K562 (cell line): ENCODE data around the gene CBLC. TPM values are rescaled to one million over a fixed set of nuclear protein-coding genes. Genes with fewer than 3 reads are reported as not detected.

Experiments
- FOS ChIP-seq: IDR thresholded peaks from 3 replicates; pipeline ENCODE4 v1.6.1; 2011; ENCODE audit not compliant: insufficient read length; ENCODE audit errors: extremely low read depth
- GTF2E2 ChIP-seq: fragments of 200-800 bp; sonication (Bioruptor generic); IDR thresholded peaks from 2 replicates; pipeline ENCODE4 v1.6.1; 2016; ENCODE audit warnings: missing genetic modification characterization, missing compliant biosample characterization
- HCFC1 ChIP-seq: IDR thresholded peaks from 2 replicates; pipeline ENCODE4 v1.6.1; 2012; ENCODE audit warnings: low read depth, low read length, improper control_type of control experiment
- MBD2 ChIP-seq: sonication (generic); IDR thresholded peaks from 2 replicates; pipeline ENCODE4 v1.6.1; 2016; ENCODE audit warnings: low read depth, borderline replicate concordance
- PHF20 ChIP-seq: fragments of 450-650 bp; IDR thresholded peaks from 2 replicates; pipeline ENCODE4 v1.6.1; 2018; ENCODE audit not compliant: partially characterized antibody
- SMARCB1 ChIP-seq: IDR thresholded peaks from 2 replicates; pipeline ENCODE4 v1.6.1; 2011; ENCODE audit warnings: improper control_type of control experiment, low read depth; ENCODE audit not compliant: insufficient read length
- TCF7L2 ChIP-seq: fragments of 150-350 bp; IDR thresholded peaks from 2 replicates; pipeline ENCODE4 v1.6.1; 2016; ENCODE audit warnings: low read depth, mild to moderate bottlenecking, low read length, moderate library complexity
- ZFX ChIP-seq: sonication (generic); formaldehyde crosslinking; IDR thresholded peaks from 2 replicates; pipeline ENCODE4 v1.8.0; 2022; ENCODE audit warnings: mild to moderate bottlenecking, missing genetic modification reagents, moderate library complexity
- ZNF445 ChIP-seq: fragments of 250-450 bp; sonication (Bioruptor Pico); IDR thresholded peaks from 2 replicates; pipeline ENCODE4 v1.4.0; 2020; ENCODE audit warnings: low read depth, mild to moderate bottlenecking, moderate library complexity
- polyA plus RNA-seq, 8 experiments: library from polyadenylated mRNA; depleted of rRNA in 4 of 8; stranded (reverse) in 5 of 8; unstranded in 3 of 8; fragments of >200 nt; fragmentation: Nextera tagmentation in 2 of 8; fragmentation: Illumina TruSeq in 1 of 8; extraction: Ambion mirVana in 2 of 8; extraction: Trizol in 1 of 8; gene quantifications; 2 replicates each; pipeline versions ENCODE4 v1.2.1 to v1.2.3, GENCODE V29; 2011 to 2014; ENCODE audit warnings: inconsistent platforms in 1 of 8, missing spikeins in 1 of 8
- total RNA-seq, 7 experiments: library from RNA; depleted of rRNA in 6 of 7; stranded (reverse); fragments of >200 nt in 6 of 7; fragmentation: Illumina TruSeq in 2 of 7; extraction: Trizol in 2 of 7; gene quantifications; 2 replicates each; pipeline versions ENCODE4 v1.2.1 to v1.2.3, GENCODE V29; 2011 to 2021; ENCODE audit warnings: low replicate concordance in 1 of 7
- TF ChIP-seq, protein P1 (sequence below): fragments of 450-650 bp; IDR thresholded peaks from 2 replicates; pipeline ENCODE4 v1.6.1; 2016; ENCODE audit warnings: mild to moderate bottlenecking, moderate library complexity
- TF ChIP-seq, protein P2 (sequence below): IDR thresholded peaks from 3 replicates; pipeline ENCODE4 v1.6.1; 2011; ENCODE audit warnings: borderline replicate concordance, mild to moderate bottlenecking, moderate library complexity; ENCODE audit not compliant: insufficient read length; ENCODE audit errors: extremely low read depth
- TF ChIP-seq, protein P3 (sequence below): fragments of 450-650 bp; IDR thresholded peaks from 2 replicates; pipeline ENCODE4 v1.6.1; 2016; ENCODE audit warnings: antibody characterized with exemption

CBLC gene
- total and polyA plus RNA-seq, 9 of the 15 experiments (the other 6 are each of a cell fraction or from before 2014, with no cell fraction given), result 0.09 TPM; not detected in 8

DNA sequence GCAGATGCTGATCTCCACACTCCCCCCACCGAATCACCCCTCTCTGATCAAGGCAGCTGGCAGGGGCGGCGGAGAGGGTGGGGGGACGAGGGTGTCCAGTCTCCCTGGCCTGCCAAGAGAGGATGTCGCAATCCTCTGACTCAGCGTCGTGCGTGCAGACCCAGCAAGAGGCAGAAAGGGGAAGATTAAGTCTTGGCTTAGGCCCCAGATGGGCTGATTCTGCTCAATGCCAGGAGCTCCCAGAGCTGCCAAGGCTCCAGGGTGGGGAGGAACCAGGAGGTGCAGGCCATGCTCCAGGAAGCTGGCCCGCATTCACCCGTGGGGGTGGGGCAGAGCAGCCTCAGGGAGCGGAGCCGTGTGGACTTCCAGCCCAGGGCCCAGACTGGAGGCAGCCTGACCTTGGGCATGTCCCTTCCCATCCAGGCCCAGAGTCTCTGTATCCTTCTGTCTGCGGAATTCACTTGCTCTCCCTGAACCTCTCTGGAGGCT lies 35.8 kb upstream of the CBLC start (continued):
- TF ChIP-seq, protein P1, sequence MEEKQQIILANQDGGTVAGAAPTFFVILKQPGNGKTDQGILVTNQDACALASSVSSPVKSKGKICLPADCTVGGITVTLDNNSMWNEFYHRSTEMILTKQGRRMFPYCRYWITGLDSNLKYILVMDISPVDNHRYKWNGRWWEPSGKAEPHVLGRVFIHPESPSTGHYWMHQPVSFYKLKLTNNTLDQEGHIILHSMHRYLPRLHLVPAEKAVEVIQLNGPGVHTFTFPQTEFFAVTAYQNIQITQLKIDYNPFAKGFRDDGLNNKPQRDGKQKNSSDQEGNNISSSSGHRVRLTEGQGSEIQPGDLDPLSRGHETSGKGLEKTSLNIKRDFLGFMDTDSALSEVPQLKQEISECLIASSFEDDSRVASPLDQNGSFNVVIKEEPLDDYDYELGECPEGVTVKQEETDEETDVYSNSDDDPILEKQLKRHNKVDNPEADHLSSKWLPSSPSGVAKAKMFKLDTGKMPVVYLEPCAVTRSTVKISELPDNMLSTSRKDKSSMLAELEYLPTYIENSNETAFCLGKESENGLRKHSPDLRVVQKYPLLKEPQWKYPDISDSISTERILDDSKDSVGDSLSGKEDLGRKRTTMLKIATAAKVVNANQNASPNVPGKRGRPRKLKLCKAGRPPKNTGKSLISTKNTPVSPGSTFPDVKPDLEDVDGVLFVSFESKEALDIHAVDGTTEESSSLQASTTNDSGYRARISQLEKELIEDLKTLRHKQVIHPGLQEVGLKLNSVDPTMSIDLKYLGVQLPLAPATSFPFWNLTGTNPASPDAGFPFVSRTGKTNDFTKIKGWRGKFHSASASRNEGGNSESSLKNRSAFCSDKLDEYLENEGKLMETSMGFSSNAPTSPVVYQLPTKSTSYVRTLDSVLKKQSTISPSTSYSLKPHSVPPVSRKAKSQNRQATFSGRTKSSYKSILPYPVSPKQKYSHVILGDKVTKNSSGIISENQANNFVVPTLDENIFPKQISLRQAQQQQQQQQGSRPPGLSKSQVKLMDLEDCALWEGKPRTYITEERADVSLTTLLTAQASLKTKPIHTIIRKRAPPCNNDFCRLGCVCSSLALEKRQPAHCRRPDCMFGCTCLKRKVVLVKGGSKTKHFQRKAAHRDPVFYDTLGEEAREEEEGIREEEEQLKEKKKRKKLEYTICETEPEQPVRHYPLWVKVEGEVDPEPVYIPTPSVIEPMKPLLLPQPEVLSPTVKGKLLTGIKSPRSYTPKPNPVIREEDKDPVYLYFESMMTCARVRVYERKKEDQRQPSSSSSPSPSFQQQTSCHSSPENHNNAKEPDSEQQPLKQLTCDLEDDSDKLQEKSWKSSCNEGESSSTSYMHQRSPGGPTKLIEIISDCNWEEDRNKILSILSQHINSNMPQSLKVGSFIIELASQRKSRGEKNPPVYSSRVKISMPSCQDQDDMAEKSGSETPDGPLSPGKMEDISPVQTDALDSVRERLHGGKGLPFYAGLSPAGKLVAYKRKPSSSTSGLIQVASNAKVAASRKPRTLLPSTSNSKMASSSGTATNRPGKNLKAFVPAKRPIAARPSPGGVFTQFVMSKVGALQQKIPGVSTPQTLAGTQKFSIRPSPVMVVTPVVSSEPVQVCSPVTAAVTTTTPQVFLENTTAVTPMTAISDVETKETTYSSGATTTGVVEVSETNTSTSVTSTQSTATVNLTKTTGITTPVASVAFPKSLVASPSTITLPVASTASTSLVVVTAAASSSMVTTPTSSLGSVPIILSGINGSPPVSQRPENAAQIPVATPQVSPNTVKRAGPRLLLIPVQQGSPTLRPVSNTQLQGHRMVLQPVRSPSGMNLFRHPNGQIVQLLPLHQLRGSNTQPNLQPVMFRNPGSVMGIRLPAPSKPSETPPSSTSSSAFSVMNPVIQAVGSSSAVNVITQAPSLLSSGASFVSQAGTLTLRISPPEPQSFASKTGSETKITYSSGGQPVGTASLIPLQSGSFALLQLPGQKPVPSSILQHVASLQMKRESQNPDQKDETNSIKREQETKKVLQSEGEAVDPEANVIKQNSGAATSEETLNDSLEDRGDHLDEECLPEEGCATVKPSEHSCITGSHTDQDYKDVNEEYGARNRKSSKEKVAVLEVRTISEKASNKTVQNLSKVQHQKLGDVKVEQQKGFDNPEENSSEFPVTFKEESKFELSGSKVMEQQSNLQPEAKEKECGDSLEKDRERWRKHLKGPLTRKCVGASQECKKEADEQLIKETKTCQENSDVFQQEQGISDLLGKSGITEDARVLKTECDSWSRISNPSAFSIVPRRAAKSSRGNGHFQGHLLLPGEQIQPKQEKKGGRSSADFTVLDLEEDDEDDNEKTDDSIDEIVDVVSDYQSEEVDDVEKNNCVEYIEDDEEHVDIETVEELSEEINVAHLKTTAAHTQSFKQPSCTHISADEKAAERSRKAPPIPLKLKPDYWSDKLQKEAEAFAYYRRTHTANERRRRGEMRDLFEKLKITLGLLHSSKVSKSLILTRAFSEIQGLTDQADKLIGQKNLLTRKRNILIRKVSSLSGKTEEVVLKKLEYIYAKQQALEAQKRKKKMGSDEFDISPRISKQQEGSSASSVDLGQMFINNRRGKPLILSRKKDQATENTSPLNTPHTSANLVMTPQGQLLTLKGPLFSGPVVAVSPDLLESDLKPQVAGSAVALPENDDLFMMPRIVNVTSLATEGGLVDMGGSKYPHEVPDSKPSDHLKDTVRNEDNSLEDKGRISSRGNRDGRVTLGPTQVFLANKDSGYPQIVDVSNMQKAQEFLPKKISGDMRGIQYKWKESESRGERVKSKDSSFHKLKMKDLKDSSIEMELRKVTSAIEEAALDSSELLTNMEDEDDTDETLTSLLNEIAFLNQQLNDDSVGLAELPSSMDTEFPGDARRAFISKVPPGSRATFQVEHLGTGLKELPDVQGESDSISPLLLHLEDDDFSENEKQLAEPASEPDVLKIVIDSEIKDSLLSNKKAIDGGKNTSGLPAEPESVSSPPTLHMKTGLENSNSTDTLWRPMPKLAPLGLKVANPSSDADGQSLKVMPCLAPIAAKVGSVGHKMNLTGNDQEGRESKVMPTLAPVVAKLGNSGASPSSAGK, result 0 out of 2 replicates have a peak, but pooled peaks have one; percentile 30
- peak; percentile 64 for TF ChIP-seq ZFX (CRISPR knock-in tag)
- 0 out of 2 replicates have a peak, but pooled peaks have one; percentile 19 for TF ChIP-seq MBD2
- TF ChIP-seq FOS, result peak; percentile 42
- TF ChIP-seq GTF2E2 (tag), result no peak
- TF ChIP-seq, protein P2, sequence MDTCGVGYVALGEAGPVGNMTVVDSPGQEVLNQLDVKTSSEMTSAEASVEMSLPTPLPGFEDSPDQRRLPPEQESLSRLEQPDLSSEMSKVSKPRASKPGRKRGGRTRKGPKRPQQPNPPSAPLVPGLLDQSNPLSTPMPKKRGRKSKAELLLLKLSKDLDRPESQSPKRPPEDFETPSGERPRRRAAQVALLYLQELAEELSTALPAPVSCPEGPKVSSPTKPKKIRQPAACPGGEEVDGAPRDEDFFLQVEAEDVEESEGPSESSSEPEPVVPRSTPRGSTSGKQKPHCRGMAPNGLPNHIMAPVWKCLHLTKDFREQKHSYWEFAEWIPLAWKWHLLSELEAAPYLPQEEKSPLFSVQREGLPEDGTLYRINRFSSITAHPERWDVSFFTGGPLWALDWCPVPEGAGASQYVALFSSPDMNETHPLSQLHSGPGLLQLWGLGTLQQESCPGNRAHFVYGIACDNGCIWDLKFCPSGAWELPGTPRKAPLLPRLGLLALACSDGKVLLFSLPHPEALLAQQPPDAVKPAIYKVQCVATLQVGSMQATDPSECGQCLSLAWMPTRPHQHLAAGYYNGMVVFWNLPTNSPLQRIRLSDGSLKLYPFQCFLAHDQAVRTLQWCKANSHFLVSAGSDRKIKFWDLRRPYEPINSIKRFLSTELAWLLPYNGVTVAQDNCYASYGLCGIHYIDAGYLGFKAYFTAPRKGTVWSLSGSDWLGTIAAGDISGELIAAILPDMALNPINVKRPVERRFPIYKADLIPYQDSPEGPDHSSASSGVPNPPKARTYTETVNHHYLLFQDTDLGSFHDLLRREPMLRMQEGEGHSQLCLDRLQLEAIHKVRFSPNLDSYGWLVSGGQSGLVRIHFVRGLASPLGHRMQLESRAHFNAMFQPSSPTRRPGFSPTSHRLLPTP, result no peak
- TF ChIP-seq PHF20, result no peak
- TF ChIP-seq TCF7L2, result no peak
- no peak for TF ChIP-seq ZNF445 (CRISPR knock-in tag)
- no peak for TF ChIP-seq HCFC1
- TF ChIP-seq, protein P3, sequence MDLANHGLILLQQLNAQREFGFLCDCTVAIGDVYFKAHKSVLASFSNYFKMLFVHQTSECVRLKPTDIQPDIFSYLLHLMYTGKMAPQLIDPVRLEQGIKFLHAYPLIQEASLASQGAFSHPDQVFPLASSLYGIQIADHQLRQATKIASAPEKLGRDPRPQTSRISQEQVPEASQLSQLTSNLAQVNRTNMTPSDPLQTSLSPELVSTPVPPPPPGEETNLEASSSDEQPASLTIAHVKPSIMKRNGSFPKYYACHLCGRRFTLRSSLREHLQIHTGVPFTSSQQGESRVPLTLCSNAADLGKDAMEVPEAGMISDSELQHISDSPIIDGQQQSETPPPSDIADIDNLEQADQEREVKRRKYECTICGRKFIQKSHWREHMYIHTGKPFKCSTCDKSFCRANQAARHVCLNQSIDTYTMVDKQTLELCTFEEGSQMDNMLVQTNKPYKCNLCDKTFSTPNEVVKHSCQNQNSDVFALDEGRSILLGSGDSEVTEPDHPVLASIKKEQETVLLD, result peak; percentile 54; the same call in 1 of the 2 replicates
- TF ChIP-seq SMARCB1, result no peak
